Fibroblast of mammary gland (primary cell): ENCODE measurements around the gene TGFB2.

Source experiments
- DNase-seq: peaks from one replicate; pipeline ENCODE4 v3.0.0-alpha.2; 2010; ENCODE audit warnings: low read depth
- H3K4me3 ChIP-seq: 2 replicates; pipeline ENCODE4 v1.5.1; 2011; ENCODE audit warnings: low read depth, mild to moderate bottlenecking, low read length, moderate library complexity; ENCODE audit not compliant: control insufficient read depth
- CTCF ChIP-seq: conservative IDR thresholded peaks from 2 replicates; pipeline ENCODE4 v1.5.1; 2011; ENCODE audit warnings: low read depth, low read length, inconsistent platforms; ENCODE audit not compliant: control insufficient read depth, insufficient read depth

The TGFB2 gene

GRCh38 chr1:218462116-218462515 lies 117.0 kb downstream of the TGFB2 start:
- H3K4me3 ChIP-seq = no peak overlapping the region
- no peak for TF ChIP-seq CTCF
- DNase-seq = no peak

- H3K4me3 ChIP-seq = no peak overlapping the region
- no peak for DNase-seq
- no peak for TF ChIP-seq CTCF
Observed at GRCh38 chr1:218462587-218462986, 117.5 kb downstream of the TGFB2 start.

- H3K4me3 ChIP-seq = peak overlapping the region; percentile 26
- DNase-seq = peak; percentile 85
- TF ChIP-seq CTCF = no peak
Observed at GRCh38 chr1:218463194-218464156, 118.3 kb downstream of the TGFB2 start.

DNA sequence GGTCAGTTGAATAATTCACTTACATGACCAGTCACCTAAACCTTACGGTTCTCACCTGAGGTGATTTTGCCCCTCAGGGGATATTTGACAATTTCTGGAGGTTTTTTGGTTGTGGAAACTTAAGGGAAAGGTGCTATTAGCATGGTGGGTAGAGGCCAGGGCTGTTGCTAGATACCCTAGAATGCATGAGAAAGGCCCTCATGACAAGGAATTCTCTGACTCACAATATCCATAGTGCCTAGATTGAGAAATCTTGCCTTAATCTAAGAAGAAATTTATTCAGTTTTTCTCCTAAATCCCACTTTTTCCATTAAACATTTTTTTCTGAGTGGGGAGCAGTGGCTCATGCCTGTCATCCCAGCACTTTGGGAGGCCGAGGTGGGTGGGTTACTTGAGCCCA lies 119.7 kb downstream of the TGFB2 start:
- DNase-seq = peak; percentile 54
- no peak overlapping the region for H3K4me3 ChIP-seq
- no peak for TF ChIP-seq CTCF

DNA sequence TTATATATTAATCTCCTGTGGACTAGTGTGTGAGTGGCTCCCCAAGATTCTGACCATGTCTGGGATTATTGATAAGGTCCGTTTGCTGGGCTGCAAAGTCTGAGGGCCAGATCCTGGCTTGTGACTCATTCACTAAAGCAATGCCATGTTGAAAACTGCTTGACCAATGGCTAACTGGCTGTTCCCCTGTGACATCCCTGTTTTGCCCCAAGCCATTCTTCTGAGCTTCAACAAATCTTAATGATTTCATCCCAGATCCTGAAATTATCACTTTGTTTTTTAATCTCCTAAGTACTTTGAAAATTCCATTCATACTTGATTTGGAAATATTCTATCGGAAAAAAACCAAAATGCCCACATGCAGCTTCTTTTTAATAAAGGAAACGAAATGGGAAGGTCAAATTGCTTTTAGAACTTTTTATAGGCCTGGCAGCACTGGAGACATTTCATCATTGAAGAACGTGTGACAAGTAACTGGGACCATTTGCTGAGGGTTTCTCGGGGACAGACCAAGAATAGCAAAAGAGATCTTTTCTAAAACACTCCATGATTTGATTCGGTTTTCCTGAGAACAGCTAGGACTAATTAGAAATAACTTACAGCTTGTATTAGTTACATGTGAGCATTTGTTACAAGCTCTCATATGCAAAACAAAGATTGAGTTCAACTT lies 121.3 kb downstream of the TGFB2 start:
- no peak overlapping the region for H3K4me3 ChIP-seq
- TF ChIP-seq CTCF = no peak
- DNase-seq = no peak

DNA sequence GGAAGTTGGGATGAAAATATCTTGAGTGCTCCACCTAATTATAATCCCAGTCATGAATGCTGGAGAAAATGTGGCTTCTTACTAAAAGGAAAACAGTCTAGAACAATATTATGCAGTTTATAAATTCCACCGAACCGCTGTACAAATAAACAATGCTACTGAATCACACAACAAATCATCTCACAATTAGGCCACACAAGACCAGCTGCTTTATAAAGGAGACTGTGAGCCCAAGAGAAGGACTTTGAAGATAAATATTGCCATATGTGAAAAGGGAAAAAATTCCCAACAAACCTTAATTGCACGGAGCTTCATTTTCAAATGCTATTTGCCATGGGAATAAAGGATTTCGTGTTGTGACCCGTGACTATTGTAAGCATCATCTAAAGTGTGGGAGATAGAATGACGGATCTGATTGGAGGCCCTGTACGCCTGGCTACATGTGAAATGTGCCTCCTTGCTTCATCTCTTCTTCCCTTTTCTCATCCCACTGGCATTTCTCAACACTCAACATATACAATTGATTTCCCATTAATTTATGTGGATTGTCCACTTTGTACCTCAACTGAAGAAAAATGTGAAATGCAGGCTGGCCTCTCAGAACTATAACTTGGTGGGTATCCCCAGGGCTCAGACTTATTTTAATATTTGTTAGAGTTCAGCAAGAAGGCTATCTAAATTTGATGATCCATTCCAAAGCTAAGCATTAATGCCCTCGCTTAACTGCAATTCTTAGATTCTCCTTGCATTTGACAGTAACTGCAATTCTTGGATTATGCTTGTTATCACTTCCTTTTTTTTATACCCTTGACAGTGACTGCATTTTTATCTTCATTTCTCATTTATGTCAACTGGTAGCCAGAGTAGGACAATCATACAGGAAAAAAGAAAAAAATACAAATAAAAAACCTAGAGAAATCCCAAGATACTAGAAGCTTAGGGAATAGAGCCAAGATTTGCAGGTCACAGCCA lies 122.3 kb downstream of the TGFB2 start:
- no peak overlapping the region for H3K4me3 ChIP-seq
- peak; percentile 65 for DNase-seq
- TF ChIP-seq CTCF = no peak
